H9 (cell line): ENCODE results near the gene AFDN. TPM values are rescaled to one million over a fixed set of nuclear protein-coding genes. Genes with fewer than 3 reads are reported as not detected.

Experiments used
- DNase-seq: peaks from one replicate; pipeline ENCODE4 v3.0.0-alpha.2; 2017
- H2AFZ ChIP-seq: one replicate; pipeline ENCODE4 v1.6.1; 2013; ENCODE audit warnings: mild to moderate bottlenecking, low read length, control low read depth, moderate library complexity
- H2AK5ac ChIP-seq: 2 replicates; pipeline ENCODE4 v1.6.1; 2013; ENCODE audit warnings: low read length, control low read depth, mixed read lengths; ENCODE audit not compliant: insufficient read length
- H2BK120ac ChIP-seq: one replicate; pipeline ENCODE4 v1.6.1; 2013; ENCODE audit warnings: low read depth, mild to moderate bottlenecking, low read length, control low read depth, inconsistent platforms; ENCODE audit not compliant: poor library complexity, severe bottlenecking
- H2BK12ac ChIP-seq: 2 replicates; pipeline ENCODE4 v1.6.1; 2013; ENCODE audit warnings: low read length, control low read depth, mixed read lengths, low read depth; ENCODE audit not compliant: insufficient read length
- H2BK15ac ChIP-seq: 2 replicates; pipeline ENCODE4 v1.6.1; 2013; ENCODE audit warnings: low read depth, low read length, control low read depth
- H2BK20ac ChIP-seq: one replicate; pipeline ENCODE4 v1.6.1; 2013; ENCODE audit warnings: low read depth, mild to moderate bottlenecking, low read length, control low read depth, inconsistent platforms; ENCODE audit not compliant: poor library complexity, severe bottlenecking
- H2BK5ac ChIP-seq: 2 replicates; pipeline ENCODE4 v1.6.1; 2013; ENCODE audit warnings: low read length, control low read depth, mixed read lengths; ENCODE audit not compliant: insufficient read length
- H3K14ac ChIP-seq: 2 replicates; pipeline ENCODE4 v1.6.1; 2013; ENCODE audit warnings: low read length, control low read depth; ENCODE audit not compliant: insufficient read depth
- H3K18ac ChIP-seq: 2 replicates; pipeline ENCODE4 v1.6.1; 2013; ENCODE audit warnings: low read depth, mild to moderate bottlenecking, mixed read lengths, low read length, control low read depth; ENCODE audit not compliant: insufficient read length
- H3K23ac ChIP-seq: 2 replicates; pipeline ENCODE4 v1.6.1; 2013; ENCODE audit warnings: low read length, control low read depth, mixed read lengths, low read depth; ENCODE audit not compliant: insufficient read length
- H3K23me2 ChIP-seq: 2 replicates; pipeline ENCODE4 v1.6.1; 2013; ENCODE audit warnings: low read depth, mild to moderate bottlenecking, mixed read lengths, low read length, control low read depth; ENCODE audit not compliant: insufficient read length, poor library complexity, severe bottlenecking
- H3K27ac ChIP-seq: 2 replicates; pipeline ENCODE4 v1.5.1; 2013; ENCODE audit warnings: low read length, control low read depth, mixed read lengths, low read depth; ENCODE audit not compliant: insufficient read length
- H3K27me3 ChIP-seq: 2 replicates; pipeline ENCODE4 v1.6.1; 2013; ENCODE audit warnings: low read length, control low read depth, inconsistent platforms; ENCODE audit not compliant: insufficient read depth
- H3K4ac ChIP-seq: 2 replicates; pipeline ENCODE4 v1.6.1; 2013; ENCODE audit warnings: low read depth, mild to moderate bottlenecking, control low read depth, inconsistent platforms, low read length, moderate library complexity
- H3K4me1 ChIP-seq: 2 replicates; pipeline ENCODE4 v1.6.1; 2013; ENCODE audit warnings: low read length, control low read depth, inconsistent platforms; ENCODE audit not compliant: insufficient read depth
- H3K4me2 ChIP-seq: 2 replicates; pipeline ENCODE4 v1.6.1; 2013; ENCODE audit warnings: low read length, control low read depth, mixed read lengths; ENCODE audit not compliant: insufficient read length, insufficient read depth
- H3K56ac ChIP-seq: 2 replicates; pipeline ENCODE4 v1.6.1; 2013; ENCODE audit warnings: low read depth, mild to moderate bottlenecking, mixed read lengths, low read length, control low read depth; ENCODE audit not compliant: insufficient read length
- H3K79me1 ChIP-seq: 2 replicates; pipeline ENCODE4 v1.6.1; 2013; ENCODE audit warnings: low read depth, mild to moderate bottlenecking, moderate library complexity, low read length, control low read depth, inconsistent platforms; ENCODE audit not compliant: insufficient read depth, poor library complexity, severe bottlenecking
- H3K79me2 ChIP-seq: 2 replicates; pipeline ENCODE4 v1.6.1; 2013; ENCODE audit warnings: low read length, control low read depth, inconsistent platforms; ENCODE audit not compliant: insufficient read depth
- H3K9ac ChIP-seq: 2 replicates; pipeline ENCODE4 v1.6.1; 2013; ENCODE audit warnings: low read length, control low read depth, mixed read lengths; ENCODE audit not compliant: insufficient read length; ENCODE audit errors: extremely low read depth
- H3K9me3 ChIP-seq: one replicate; pipeline ENCODE4 v1.6.1; 2013; ENCODE audit warnings: low read depth, low read length, inconsistent platforms; ENCODE audit not compliant: control insufficient read depth
- H3T11ph ChIP-seq: one replicate; pipeline ENCODE4 v1.6.1; 2013; ENCODE audit warnings: mild to moderate bottlenecking, low read length, control low read depth, inconsistent platforms
- H4K20me1 ChIP-seq: one replicate; pipeline ENCODE4 v1.6.1; 2013; ENCODE audit not compliant: control insufficient read depth, insufficient read length, insufficient read depth
- H4K5ac ChIP-seq: 2 replicates; pipeline ENCODE4 v1.6.1; 2013; ENCODE audit warnings: low read depth, mild to moderate bottlenecking, mixed read lengths, low read length, control low read depth; ENCODE audit not compliant: insufficient read length
- H4K8ac ChIP-seq: replicated peaks from 2 replicates; pipeline ENCODE4 v1.6.1; 2013; ENCODE audit warnings: low read length, control low read depth, mixed read lengths, low read depth; ENCODE audit not compliant: insufficient read length
- H4K91ac ChIP-seq: 2 replicates; pipeline ENCODE4 v1.6.1; 2013; ENCODE audit warnings: low read depth, mild to moderate bottlenecking, moderate library complexity, mixed read lengths, low read length, control low read depth; ENCODE audit not compliant: insufficient read length
- H3K27ac Mint-ChIP-seq, 3 experiments: 2 replicates in 2 of 3; 3 replicates in 1 of 3; pipeline ENCODE4 v1.8.0; 2020 to 2021; ENCODE audit warnings: mixed read lengths in 3 of 3, mild to moderate bottlenecking in 1 of 3, moderate library complexity in 1 of 3
- H3K27me3 Mint-ChIP-seq: 2 replicates; pipeline ENCODE4 v1.8.0; 2021; ENCODE audit warnings: low read depth, mild to moderate bottlenecking, moderate library complexity, mixed read lengths
- H3K36me3 Mint-ChIP-seq, 3 experiments: 2 replicates in 2 of 3; 3 replicates in 1 of 3; pipeline ENCODE4 v1.8.0; 2020 to 2021; ENCODE audit warnings: low read depth in 3 of 3, mixed read lengths in 3 of 3; ENCODE audit not compliant: insufficient read depth in 1 of 3
- H3K4me1 Mint-ChIP-seq, 2 experiments: 2 replicates each; pipeline ENCODE4 v1.8.0; 2020; ENCODE audit warnings: mixed read lengths in 2 of 2
- H3K4me3 Mint-ChIP-seq, 2 experiments: 2 replicates in 1 of 2; 3 replicates in 1 of 2; pipeline ENCODE4 v1.8.0; 2020 to 2021; ENCODE audit warnings: mild to moderate bottlenecking in 2 of 2, mixed read lengths in 2 of 2, moderate library complexity in 1 of 2
- H3K9me3 Mint-ChIP-seq, 2 experiments: 2 replicates in 1 of 2; 3 replicates in 1 of 2; pipeline ENCODE4 v1.8.0; 2020; ENCODE audit warnings: mild to moderate bottlenecking in 2 of 2, mixed read lengths in 2 of 2, moderate library complexity in 1 of 2
- CTCF ChIP-seq: fragments of 200-600 bp; sonication (generic); conservative IDR thresholded peaks from 3 replicates; pipeline ENCODE4 v1.8.0; 2021; ENCODE audit warnings: antibody characterized with exemption, mild to moderate bottlenecking
- WGBS: extraction: QIAGEN DNeasy Blood & Tissue Kit; methylation state at CpG from one replicate; pipeline ENCODE4 v1.1.7; 2013; ENCODE audit warnings: missing lambda C conversion rate, low lambda C conversion rate, mixed read lengths; ENCODE audit not compliant: insufficient read length; ENCODE audit errors: extremely low coverage; 5-methylcytosine and 5-hydroxymethylcytosine counted together
- total RNA-seq: library from RNA; stranded (reverse); gene quantifications from 2 replicates; pipeline ENCODE4 v1.2.1, GENCODE V29; 2021

Gene AFDN
- total RNA-seq, 1 experiment from 2014 or later = 157 TPM

DNA sequence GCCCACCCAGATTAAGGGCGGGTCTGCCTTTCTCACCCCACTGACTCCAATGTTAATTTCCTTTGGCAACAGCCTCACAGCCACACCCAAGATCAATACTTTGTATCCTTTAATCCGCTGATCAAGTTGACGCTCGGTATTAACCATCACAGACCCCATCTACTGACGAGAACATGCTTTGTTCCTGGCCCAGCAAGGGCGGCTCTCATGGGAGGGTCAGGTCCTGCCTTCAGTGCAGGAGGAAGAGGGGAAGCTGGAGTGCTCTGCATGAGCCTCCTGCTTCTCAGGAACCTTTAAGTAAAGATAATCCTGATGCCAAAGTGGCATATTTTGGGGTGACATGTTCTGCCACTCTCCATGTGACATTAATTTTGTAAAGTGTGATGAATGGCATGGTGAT lies 179.1 kb downstream of the AFDN start:
- H4K8ac ChIP-seq = no peak overlapping the region
- no peaks in the 10 kb centered on the region for H3K9me3 ChIP-seq
- no peak overlapping the region for H3K9ac ChIP-seq
- WGBS = no CpG with 5 or more reads among the region's 6 CpGs
- no peaks in the 10 kb centered on the region for H3K79me2 ChIP-seq
- H3K79me1 ChIP-seq = no peaks in the 10 kb centered on the region
- no peaks in the 10 kb centered on the region for H3K27me3 ChIP-seq
- no peak for TF ChIP-seq CTCF
- no peak overlapping the region for H2AFZ ChIP-seq
- H2BK12ac ChIP-seq = no peak overlapping the region
- Mint-ChIP-seq H3K27ac (no peak overlapping the region), H3K36me3 (peaks cover 0 to 10% (median 7%) of the 10 kb centered on the region in 3 experiments; a peak in 5 of 7 replicates), H3K4me3 (no peak overlapping the region; a peak in 1 of 5 replicates), H3K9me3 (peaks cover 10 to 13% of the 10 kb centered on the region in 2 experiments), H3K4me1 (peaks cover 0 to 5% of the 10 kb centered on the region in 2 experiments; a peak in 2 of 4 replicates), H3K27me3 (no peaks in the 10 kb centered on the region; the same call in 1 of the 2 replicates)
- H3K14ac ChIP-seq = no peak overlapping the region
- H4K5ac ChIP-seq = no peak overlapping the region
- no peak overlapping the region for H2BK20ac ChIP-seq
- H2BK5ac ChIP-seq = no peak overlapping the region
- H3K4ac ChIP-seq = no peak overlapping the region
- DNase-seq = no peak
- no peak overlapping the region for H2BK15ac ChIP-seq
- no peak overlapping the region for H3K23ac ChIP-seq
- H4K91ac ChIP-seq = no peak overlapping the region
- H2BK120ac ChIP-seq = no peak overlapping the region
- no peaks in the 10 kb centered on the region; the same call in 1 of the 2 replicates for H3K4me1 ChIP-seq
- no peak overlapping the region for H3K27ac ChIP-seq
- no peaks in the 10 kb centered on the region for H3K23me2 ChIP-seq
- no peak overlapping the region for H3K18ac ChIP-seq
- no peak overlapping the region for H3K56ac ChIP-seq
- H3T11ph ChIP-seq = no peak overlapping the region
- no peak overlapping the region for H2AK5ac ChIP-seq
- H4K20me1 ChIP-seq = no peaks in the 10 kb centered on the region
- no peak overlapping the region for H3K4me2 ChIP-seq
